ENCODE data around the gene GTF2H1. TPM values are rescaled to one million over a fixed set of nuclear protein-coding genes. Genes with fewer than 3 reads are reported as not detected.

The GTF2H1 gene
- total RNA-seq, 1 donor from 2014 or later = 47.8 TPM

DNA sequence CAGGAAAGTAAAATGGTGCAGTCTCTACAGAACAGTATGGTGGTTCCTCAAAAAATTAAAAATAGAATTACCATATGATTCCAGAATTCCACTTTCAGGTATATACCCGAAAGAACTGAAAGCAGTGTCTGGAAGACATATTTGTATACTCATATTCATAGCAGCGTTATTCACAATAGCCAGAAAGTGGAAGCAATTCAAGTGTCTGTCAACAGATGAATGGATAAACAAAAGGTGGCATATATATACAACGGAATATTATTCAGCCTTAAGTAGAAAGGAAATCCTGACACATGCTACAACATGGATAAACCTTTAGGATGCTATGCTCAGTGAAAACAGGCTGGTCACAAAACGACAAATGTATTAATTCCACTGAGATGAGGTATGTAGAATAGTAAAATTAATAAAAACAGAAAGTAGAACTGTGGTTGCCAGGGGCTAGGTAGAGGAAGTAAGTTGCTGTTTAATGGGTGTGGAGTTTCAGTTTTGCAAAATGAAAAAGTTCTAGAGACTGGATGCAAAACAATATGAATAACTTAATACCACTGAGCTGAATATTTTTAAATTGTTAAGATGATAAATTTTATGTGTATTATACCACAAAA is 41.8 kb upstream of the GTF2H1 start:
- H4K20me1 ChIP-seq (ENCODE audit: insufficient read depth, low read length) = no peaks in the 10 kb centered on the region
- no peak overlapping the region for H3K4me3 ChIP-seq (ENCODE audit: insufficient read depth, low read depth, low read length)
- no peaks in the 10 kb centered on the region for H3K9me3 ChIP-seq (ENCODE audit: insufficient read depth, low read depth, low read length)
- no peaks in the 10 kb centered on the region for H3K4me1 Mint-ChIP-seq (ENCODE audit: low read depth, unreplicated experiment)
- TF ChIP-seq EZH2 (IDR thresholded peaks at IDR 0.05; ENCODE audit: insufficient read depth, low read length) = no peak
- TF ChIP-seq, protein P1, sequence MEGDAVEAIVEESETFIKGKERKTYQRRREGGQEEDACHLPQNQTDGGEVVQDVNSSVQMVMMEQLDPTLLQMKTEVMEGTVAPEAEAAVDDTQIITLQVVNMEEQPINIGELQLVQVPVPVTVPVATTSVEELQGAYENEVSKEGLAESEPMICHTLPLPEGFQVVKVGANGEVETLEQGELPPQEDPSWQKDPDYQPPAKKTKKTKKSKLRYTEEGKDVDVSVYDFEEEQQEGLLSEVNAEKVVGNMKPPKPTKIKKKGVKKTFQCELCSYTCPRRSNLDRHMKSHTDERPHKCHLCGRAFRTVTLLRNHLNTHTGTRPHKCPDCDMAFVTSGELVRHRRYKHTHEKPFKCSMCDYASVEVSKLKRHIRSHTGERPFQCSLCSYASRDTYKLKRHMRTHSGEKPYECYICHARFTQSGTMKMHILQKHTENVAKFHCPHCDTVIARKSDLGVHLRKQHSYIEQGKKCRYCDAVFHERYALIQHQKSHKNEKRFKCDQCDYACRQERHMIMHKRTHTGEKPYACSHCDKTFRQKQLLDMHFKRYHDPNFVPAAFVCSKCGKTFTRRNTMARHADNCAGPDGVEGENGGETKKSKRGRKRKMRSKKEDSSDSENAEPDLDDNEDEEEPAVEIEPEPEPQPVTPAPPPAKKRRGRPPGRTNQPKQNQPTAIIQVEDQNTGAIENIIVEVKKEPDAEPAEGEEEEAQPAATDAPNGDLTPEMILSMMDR (IDR thresholded peaks at IDR 0.05; ENCODE audit: insufficient read depth, low read depth, low read length) = no peak
- no peak overlapping the region for H3K4me3 Mint-ChIP-seq (ENCODE audit: unreplicated experiment)
- H3K36me3 ChIP-seq (ENCODE audit: insufficient read depth, low read length) = peaks cover 43% of the 10 kb centered on the region
- no peak overlapping the region for H3K4me2 ChIP-seq (ENCODE audit: low read length)
- FAIRE-seq = no peak
- no peak overlapping the region for H2AFZ ChIP-seq (ENCODE audit: low read depth, low read length)
- H3K27ac ChIP-seq (ENCODE audit: low read depth, low read length) = no peak overlapping the region
- no peak overlapping the region for H3K27ac Mint-ChIP-seq (ENCODE audit: unreplicated experiment)
- DNase-seq (ENCODE audit: low read depth) = no peak
- no peaks in the 10 kb centered on the region for H3K79me2 ChIP-seq (ENCODE audit: insufficient read depth, low read length)
- H3K36me3 Mint-ChIP-seq (ENCODE audit: low read depth, unreplicated experiment) = peaks cover 17% of the 10 kb centered on the region
- H3K4me1 ChIP-seq (ENCODE audit: insufficient read depth, low read length) = no peaks in the 10 kb centered on the region
- H3K27me3 Mint-ChIP-seq (ENCODE audit: low read depth, unreplicated experiment) = no peaks in the 10 kb centered on the region
- H3K27me3 ChIP-seq (ENCODE audit: insufficient read depth, low read length) = no peaks in the 10 kb centered on the region
- no peak overlapping the region for H3K9ac ChIP-seq (ENCODE audit: low read length)
- H3K9me3 Mint-ChIP-seq (ENCODE audit: unreplicated experiment) = no peaks in the 10 kb centered on the region

DNA sequence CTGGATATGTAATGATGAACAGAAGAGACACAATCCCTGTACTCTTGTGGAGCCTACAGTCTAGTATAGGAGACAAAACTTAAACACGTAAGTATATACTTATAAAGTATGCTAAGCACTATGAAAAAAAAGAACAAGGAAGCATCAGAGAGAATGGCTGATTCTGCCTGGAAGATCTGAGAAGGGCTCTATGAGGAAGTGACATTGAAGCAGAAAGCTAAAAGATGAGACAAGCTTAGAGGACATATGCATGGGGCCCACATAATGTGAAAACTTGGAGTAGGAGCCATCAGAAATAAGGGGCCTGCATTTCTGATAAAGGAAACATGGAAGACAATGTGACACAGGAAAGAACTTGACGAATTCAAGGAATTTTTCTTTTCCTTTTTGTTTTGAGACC is 39.7 kb upstream of the GTF2H1 start:
- Histone ChIP-seq H2AFZ (ENCODE audit: low read depth, low read length) (no peak overlapping the region), H3K4me1 (ENCODE audit: insufficient read depth, low read length) (no peaks in the 10 kb centered on the region), H3K27ac (ENCODE audit: low read depth, low read length) (no peak overlapping the region), H3K79me2 (ENCODE audit: insufficient read depth, low read length) (no peaks in the 10 kb centered on the region), H3K4me3 (ENCODE audit: insufficient read depth, low read depth, low read length) (no peak overlapping the region), H3K27me3 (ENCODE audit: insufficient read depth, low read length) (no peaks in the 10 kb centered on the region), H3K36me3 (ENCODE audit: insufficient read depth, low read length) (peaks cover 54% of the 10 kb centered on the region), H3K9ac (ENCODE audit: low read length) (no peak overlapping the region), H3K9me3 (ENCODE audit: insufficient read depth, low read depth, low read length) (no peaks in the 10 kb centered on the region), H3K4me2 (ENCODE audit: low read length) (no peak overlapping the region), H4K20me1 (ENCODE audit: insufficient read depth, low read length) (no peaks in the 10 kb centered on the region)
- TF ChIP-seq, protein P1 (IDR thresholded peaks at IDR 0.05; ENCODE audit: insufficient read depth, low read depth, low read length) = no peak
- no peak for TF ChIP-seq EZH2 (IDR thresholded peaks at IDR 0.05; ENCODE audit: insufficient read depth, low read length)
- peaks cover 24% of the 10 kb centered on the region for H3K36me3 Mint-ChIP-seq (ENCODE audit: low read depth, unreplicated experiment)
- no peaks in the 10 kb centered on the region for H3K9me3 Mint-ChIP-seq (ENCODE audit: unreplicated experiment)
- H3K27ac Mint-ChIP-seq (ENCODE audit: unreplicated experiment) = no peak overlapping the region
- DNase-seq (ENCODE audit: low read depth) = no peak
- no peak for FAIRE-seq
- H3K4me3 Mint-ChIP-seq (ENCODE audit: unreplicated experiment) = no peak overlapping the region
- no peaks in the 10 kb centered on the region for H3K27me3 Mint-ChIP-seq (ENCODE audit: low read depth, unreplicated experiment)
- no peaks in the 10 kb centered on the region for H3K4me1 Mint-ChIP-seq (ENCODE audit: low read depth, unreplicated experiment)

DNA sequence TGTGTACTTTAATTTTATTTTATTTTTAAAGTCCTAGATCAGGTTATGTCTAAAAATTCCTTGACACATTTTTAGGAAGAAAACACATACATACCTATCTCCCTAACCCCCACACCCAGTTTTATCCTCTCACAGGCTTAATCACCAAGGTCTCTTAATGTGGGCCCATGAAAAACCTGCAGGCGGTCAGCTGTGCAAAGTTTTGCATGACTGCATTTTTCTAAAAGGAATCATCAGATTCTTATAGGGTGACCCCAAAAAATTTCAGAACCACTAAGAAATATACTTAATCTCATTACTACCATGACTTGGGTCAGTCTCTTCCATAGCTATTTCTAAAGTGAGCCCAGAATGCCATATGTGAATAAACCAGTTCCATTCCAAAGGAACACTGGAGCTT is 36.5 kb upstream of the GTF2H1 start:
- FAIRE-seq (no peak), DNase-seq (ENCODE audit: low read depth) (no peak)
- Histone ChIP-seq H4K20me1 (ENCODE audit: insufficient read depth, low read length) (no peaks in the 10 kb centered on the region), H3K4me3 (ENCODE audit: insufficient read depth, low read depth, low read length) (no peak overlapping the region), H3K79me2 (ENCODE audit: insufficient read depth, low read length) (no peaks in the 10 kb centered on the region), H3K9ac (ENCODE audit: low read length) (no peak overlapping the region), H3K4me2 (ENCODE audit: low read length) (no peak overlapping the region), H3K36me3 (ENCODE audit: insufficient read depth, low read length) (peaks cover 41% of the 10 kb centered on the region), H3K4me1 (ENCODE audit: insufficient read depth, low read length) (no peaks in the 10 kb centered on the region), H3K27me3 (ENCODE audit: insufficient read depth, low read length) (no peaks in the 10 kb centered on the region), H3K9me3 (ENCODE audit: insufficient read depth, low read depth, low read length) (no peaks in the 10 kb centered on the region), H2AFZ (ENCODE audit: low read depth, low read length) (no peak overlapping the region), H3K27ac (ENCODE audit: low read depth, low read length) (no peak overlapping the region)
- TF ChIP-seq, protein P1 (IDR thresholded peaks at IDR 0.05; ENCODE audit: insufficient read depth, low read depth, low read length) = no peak
- TF ChIP-seq EZH2 (IDR thresholded peaks at IDR 0.05; ENCODE audit: insufficient read depth, low read length) = no peak
- Mint-ChIP-seq H3K9me3 (ENCODE audit: unreplicated experiment) (no peaks in the 10 kb centered on the region), H3K27ac (ENCODE audit: unreplicated experiment) (no peak overlapping the region), H3K4me1 (ENCODE audit: low read depth, unreplicated experiment) (no peaks in the 10 kb centered on the region), H3K4me3 (ENCODE audit: unreplicated experiment) (no peak overlapping the region), H3K27me3 (ENCODE audit: low read depth, unreplicated experiment) (no peaks in the 10 kb centered on the region), H3K36me3 (ENCODE audit: low read depth, unreplicated experiment) (peaks cover 22% of the 10 kb centered on the region)

Measured in astrocyte (in vitro differentiated cells and primary cell).